ENCODE data around the gene THADA.

The THADA gene

GRCh38 chr2:43346602-43347567 is 249.0 kb downstream of the THADA start:
- no peak for DNase-seq

GRCh38 chr2:43345872-43346271 is 250.0 kb downstream of the THADA start:
- DNase-seq: no peak

- DNase-seq: no peak
Observed at GRCh38 chr2:43345391-43345813, 250.4 kb downstream of the THADA start.

- no peak for DNase-seq
Observed at GRCh38 chr2:43344868-43345373, 250.9 kb downstream of the THADA start.

GRCh38 chr2:43343573-43344304 is 252.1 kb downstream of the THADA start:
- DNase-seq: no peak

GRCh38 chr2:43341959-43342757 is 253.7 kb downstream of the THADA start:
- no peak for DNase-seq

GRCh38 chr2:43340945-43341356 is 254.9 kb downstream of the THADA start:
- DNase-seq: no peak

GRCh38 chr2:43340066-43340465 is 255.8 kb downstream of the THADA start:
- DNase-seq: no peak

GRCh38 chr2:43333656-43334144 is 262.1 kb downstream of the THADA start:
- no peak for DNase-seq

GRCh38 chr2:43333101-43333655 is 262.7 kb downstream of the THADA start:
- DNase-seq: no peak

- DNase-seq: no peak
Observed at GRCh38 chr2:43332653-43333052, 263.2 kb downstream of the THADA start.

GRCh38 chr2:43331422-43331821 is 264.4 kb downstream of the THADA start:
- DNase-seq: no peak

- no peak for DNase-seq
Observed at GRCh38 chr2:43329637-43330036, 266.2 kb downstream of the THADA start.

GRCh38 chr2:43328832-43329231 is 267.0 kb downstream of the THADA start:
- DNase-seq: no peak

- DNase-seq: no peak
Observed at GRCh38 chr2:43328133-43328532, 267.7 kb downstream of the THADA start.

GRCh38 chr2:43327119-43327518 is 268.7 kb downstream of the THADA start:
- DNase-seq: no peak

GRCh38 chr2:43326101-43326825 is 269.6 kb downstream of the THADA start:
- no peak for DNase-seq

GRCh38 chr2:43325107-43325811 is 270.6 kb downstream of the THADA start:
- no peak for DNase-seq

- DNase-seq: no peak
Observed at GRCh38 chr2:43324259-43325106, 271.4 kb downstream of the THADA start.

- DNase-seq: no peak
Observed at GRCh38 chr2:43323857-43324256, 272.0 kb downstream of the THADA start.

Measured in CD4-positive, alpha-beta T cell treated with Interleukin-4 for 4 hours (primary cell).